Posterior cingulate gyrus (tissue), 11 donors: ENCODE results near the gene HOOK2.

ENCODE experiments used
- DNase-seq, 10 donors: peaks; one replicate each; pipeline versions ENCODE4 v3.0.0 to v3.0.0-alpha.2; 2020 to 2021; ENCODE audit warnings: mixed read lengths in 3 of 10
- intact Hi-C: fragments of 100-400 bp; cut with DNase I; formaldehyde crosslinking; loops from one replicate; pipeline ENCODE4 v1.15.1; 2023

Gene HOOK2

DNA sequence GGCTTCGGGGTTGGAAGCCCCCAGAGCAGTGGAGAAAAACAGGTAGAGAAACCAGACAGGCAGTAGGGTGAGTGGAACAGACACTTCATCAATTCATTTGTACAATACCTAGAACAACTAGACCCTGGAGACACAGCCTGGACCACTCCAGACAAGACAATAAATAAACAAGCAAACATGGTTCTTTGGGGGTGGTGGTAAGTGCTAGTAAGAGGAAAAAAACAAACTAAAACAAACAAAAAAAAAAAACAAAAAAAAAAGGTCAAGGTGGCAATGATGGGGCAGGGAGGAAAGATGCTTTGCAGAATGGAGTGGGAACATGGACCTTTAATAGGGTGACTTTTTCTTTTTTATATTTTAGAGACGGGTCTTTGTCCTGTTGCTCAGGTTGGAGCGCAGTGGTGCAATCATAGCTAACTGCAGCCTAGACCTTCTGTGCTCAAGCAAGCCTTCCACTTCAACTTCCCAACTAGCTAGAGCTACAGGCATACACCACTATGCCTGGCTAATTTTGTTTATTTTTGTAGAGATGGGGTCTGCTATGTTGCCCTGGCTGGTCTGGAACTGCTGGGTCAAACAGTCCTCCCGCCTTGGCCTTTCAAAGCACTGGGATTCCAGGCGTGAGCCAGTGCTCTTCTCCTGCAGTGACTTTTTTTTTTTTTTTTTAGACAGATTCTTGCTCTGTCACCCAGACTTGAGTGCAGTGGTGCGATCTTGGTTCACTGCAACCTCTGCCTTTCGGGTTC, 19.0 kb upstream of the HOOK2 start:
- DNase-seq: no peak
- intact Hi-C loops: no loop called here

DNA sequence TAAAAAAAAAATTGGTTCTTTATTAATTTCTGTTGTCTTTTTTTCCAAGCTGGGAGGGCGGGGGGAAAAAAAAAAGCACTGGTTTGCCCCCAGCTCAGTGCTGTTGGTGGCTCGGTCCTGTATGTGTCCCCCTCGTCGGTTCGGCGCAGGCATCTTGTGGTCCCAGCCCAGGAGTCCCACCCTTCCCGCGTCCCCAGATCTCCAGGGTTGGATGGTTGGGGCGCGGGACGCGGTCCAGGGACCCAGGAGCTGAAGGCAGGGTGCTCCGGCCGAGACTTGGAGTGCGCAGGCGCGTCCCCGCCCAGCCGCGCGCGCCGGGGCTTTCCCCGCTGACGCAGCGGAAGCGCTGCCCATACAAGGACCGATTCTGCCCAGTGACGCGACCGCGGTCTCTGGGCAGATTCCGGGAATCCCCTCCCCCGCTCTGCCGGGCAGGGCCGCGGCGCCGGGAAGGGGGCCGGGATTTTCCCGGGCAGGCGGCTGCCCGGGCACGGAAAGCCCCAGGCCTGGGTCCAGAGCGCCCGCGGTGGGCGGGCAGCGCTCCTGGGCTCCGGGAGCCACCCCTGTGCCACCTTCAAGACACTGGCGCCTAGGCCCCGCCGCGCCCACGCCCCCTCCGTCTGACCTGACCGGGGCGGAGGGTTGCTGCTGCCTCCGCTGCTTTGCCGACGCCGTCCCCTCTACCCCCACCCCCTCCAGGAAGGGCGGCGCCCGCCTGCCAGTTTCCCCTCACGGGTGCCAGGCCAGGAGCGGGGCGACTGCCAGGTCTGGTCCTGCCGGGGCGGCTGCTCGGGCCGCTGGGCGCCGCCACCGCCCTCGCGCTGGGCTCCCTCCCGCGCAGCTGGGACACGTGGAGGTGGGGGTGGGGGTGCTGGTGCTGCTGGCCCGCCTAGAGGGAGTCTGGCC, 18.2 kb upstream of the HOOK2 start:
- DNase-seq: peak; percentile 81 to 99 (median 90)
- intact Hi-C loops: no loop called here

DNA sequence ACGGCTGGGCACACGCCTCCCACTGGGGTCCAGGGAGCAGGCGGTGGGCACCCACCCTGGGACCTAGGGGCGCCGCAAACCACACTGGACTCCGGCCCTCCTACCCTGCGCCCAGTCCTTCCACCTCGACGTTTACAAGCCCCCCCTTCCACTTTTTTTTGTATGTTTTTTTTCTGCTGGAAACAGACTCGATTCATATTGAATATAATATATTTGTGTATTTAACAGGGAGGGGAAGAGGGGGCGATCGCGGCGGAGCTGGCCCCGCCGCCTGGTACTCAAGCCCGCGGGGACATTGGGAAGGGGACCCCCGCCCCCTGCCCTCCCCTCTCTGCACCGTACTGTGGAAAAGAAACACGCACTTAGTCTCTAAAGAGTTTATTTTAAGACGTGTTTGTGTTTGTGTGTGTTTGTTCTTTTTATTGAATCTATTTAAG, 17.5 kb upstream of the HOOK2 start:
- DNase-seq: no peak
- intact Hi-C loops: no loop called here

DNA sequence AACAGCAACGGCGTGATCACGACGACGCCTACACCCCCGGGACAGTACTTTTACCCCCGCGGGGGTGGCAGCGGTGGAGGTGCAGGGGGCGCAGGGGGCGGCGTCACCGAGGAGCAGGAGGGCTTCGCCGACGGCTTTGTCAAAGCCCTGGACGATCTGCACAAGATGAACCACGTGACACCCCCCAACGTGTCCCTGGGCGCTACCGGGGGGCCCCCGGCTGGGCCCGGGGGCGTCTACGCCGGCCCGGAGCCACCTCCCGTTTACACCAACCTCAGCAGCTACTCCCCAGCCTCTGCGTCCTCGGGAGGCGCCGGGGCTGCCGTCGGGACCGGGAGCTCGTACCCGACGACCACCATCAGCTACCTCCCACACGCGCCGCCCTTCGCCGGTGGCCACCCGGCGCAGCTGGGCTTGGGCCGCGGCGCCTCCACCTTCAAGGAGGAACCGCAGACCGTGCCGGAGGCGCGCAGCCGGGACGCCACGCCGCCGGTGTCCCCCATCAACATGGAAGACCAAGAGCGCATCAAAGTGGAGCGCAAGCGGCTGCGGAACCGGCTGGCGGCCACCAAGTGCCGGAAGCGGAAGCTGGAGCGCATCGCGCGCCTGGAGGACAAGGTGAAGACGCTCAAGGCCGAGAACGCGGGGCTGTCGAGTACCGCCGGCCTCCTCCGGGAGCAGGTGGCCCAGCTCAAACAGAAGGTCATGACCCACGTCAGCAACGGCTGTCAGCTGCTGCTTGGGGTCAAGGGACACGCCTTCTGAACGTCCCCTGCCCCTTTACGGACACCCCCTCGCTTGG, 16.9 kb upstream of the HOOK2 start:
- intact Hi-C loops: no loop called here
- peak; percentile 45 to 95 (median 64) for DNase-seq

DNA sequence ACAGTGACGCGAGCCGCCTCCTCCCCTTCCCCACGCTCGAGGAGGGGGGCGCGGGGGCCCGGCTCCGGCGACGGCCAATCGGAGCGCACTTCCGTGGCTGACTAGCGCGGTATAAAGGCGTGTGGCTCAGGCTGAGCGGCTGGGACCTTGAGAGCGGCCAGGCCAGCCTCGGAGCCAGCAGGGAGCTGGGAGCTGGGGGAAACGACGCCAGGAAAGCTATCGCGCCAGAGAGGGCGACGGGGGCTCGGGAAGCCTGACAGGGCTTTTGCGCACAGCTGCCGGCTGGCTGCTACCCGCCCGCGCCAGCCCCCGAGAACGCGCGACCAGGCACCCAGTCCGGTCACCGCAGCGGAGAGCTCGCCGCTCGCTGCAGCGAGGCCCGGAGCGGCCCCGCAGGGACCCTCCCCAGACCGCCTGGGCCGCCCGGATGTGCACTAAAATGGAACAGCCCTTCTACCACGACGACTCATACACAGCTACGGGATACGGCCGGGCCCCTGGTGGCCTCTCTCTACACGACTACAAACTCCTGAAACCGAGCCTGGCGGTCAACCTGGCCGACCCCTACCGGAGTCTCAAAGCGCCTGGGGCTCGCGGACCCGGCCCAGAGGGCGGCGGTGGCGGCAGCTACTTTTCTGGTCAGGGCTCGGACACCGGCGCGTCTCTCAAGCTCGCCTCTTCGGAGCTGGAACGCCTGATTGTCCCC, 16.1 kb upstream of the HOOK2 start, which contains the start of gene JUNB:
Gene JUNB (plus strand): TSS at position 142 of the 706 bp plus-strand sequence. CDS start 286 bp downstream, at position 428.
- intact Hi-C loops: loop anchor here (2.0 kb wide), 1 partner anchor 57 kb away; the partner anchor contains the start of gene TRIR
- DNase-seq: peak; percentile 96 to 100 (median 98)

DNA sequence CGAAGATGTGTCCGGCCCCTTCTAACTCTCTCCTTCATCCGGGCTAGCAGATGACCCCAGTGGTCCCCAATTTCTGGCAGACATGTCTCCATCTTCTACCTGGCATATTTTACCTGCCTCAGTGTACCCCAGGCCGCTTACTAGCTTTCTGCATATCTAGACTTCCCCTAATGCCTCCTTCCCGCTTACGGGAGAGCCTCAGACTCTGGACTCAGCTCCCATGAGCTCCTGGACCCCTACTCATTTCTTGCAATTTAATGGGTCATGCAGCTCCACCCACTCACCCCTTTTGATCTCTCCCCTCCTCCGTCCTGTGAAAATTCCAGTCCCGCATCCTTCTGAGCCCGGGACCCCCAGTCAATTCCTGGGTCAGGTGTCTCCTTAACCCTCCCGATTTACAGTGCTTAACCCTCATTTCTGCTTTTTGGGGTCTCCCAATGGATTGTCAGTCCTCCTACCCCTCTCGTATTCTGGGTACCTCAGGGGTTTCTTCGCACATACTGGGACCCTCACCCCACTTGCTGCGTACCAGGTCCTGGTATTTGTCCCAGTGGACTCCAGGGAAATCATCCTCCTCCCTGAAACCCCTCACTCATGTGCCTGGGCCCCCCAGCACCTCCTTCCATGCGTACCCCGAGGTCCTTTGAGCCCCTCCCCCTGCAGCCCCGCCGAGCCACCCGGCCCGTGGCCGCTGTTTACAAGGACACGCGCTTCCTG, 15.4 kb upstream of the HOOK2 start:
- intact Hi-C loops: loop anchor here (2.0 kb wide), 1 partner anchor 56 kb away; the partner anchor contains the start of gene TRIR
- no peak for DNase-seq

DNA sequence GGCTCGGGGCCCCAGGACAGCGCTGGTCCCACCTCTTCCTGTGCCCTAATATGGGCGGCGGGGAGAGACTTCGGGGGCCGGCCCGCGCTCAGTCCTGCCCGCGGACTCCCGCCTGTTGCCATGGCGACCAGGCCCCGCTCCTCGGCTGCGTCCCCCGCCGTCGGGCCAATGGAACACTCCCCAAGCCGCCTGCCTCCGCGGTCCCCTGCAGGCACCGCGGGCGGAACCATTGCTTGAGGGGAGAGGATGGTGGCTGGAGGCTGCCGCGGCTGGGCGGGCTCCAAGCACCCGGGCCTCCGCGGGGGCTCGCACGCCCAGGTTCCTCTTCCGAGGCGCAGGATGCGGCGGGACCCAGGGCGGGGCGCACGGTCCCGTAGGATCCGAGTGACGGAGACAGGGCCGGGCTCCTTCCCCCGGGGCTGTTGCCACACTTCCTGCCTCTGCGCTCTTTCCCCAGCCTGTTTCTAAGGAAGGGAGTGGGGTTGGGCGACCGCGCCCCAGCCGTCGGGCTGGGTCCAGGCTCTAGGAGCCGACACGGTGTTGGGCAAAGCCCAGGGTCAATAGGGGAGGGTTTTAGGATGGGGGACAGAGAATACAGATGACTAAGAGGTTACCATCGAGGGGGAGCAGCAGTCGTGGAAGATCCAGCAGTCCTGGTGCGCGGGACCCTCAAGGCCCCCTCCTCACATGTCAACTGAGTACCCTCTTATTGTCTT, 14.7 kb upstream of the HOOK2 start:
- DNase-seq: peak; percentile 92 to 100 (median 97)
- intact Hi-C loops: loop anchor here (2.0 kb wide), 1 partner anchor 55 kb away; the partner anchor contains the start of gene TRIR

DNA sequence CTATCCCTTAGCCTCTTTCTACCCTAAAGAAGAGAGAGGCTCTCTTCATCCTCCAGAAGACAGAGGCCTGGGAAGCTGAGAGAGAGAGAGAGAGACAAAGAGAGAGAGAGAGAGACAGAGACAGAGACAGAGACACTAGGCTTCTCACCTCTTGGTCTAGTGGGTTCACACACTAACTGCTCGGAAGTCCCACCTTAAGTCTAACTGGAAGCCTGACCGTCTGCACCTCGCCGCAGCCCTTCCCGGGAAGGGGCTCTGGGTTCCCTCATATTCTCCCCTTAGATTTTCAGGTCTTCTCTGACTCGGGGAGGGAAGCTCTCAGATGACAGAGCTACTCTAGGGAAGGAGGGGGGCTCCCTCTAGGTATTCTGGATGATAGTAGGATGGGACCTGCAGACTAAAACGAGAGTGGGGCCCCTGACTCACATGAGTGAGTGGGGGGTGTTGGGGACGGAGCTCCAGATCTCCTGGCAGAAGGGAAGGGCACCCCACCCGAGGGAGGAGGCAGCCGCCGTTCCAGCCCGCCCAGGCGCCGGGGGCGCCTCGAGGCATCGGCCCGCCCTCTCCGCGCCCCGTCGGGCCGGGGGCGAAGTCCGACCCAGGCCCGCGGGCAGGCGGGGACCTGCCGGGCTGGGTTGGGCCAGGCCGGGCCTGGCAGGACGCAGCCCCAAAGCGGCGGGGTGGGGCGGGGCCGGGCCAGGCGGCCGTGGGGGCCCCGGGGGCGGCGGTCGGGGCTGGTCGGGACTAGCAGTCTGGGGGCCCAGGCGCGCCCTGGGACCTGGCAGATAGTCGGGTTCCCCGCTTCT, 13.9 kb upstream of the HOOK2 start:
- intact Hi-C loops: no loop called here
- no peak for DNase-seq

DNA sequence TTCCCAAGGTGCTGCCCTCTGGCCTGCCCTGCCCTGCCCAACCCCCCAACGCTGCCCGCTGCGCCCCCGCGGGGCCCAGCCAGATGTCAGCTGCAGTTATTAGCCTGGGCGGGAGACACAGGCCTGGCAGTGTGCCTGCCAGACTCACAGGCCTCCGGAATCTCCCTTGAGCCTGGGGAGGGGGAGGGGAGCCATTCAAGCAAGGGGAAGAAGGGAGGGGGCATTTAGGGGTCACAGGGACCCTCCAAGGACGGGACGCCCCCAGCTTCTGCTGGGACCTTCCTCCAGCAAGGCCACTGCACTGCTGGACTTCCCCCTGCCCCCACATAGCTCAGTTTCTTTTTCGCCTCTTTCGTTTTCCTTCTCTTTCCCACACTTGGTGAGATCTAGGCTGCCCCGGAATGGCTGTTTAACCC, 13.3 kb upstream of the HOOK2 start:
- DNase-seq: peak in 8 of 10 donors; percentile 36 to 95 (median 64)
- intact Hi-C loops: no loop called here

DNA sequence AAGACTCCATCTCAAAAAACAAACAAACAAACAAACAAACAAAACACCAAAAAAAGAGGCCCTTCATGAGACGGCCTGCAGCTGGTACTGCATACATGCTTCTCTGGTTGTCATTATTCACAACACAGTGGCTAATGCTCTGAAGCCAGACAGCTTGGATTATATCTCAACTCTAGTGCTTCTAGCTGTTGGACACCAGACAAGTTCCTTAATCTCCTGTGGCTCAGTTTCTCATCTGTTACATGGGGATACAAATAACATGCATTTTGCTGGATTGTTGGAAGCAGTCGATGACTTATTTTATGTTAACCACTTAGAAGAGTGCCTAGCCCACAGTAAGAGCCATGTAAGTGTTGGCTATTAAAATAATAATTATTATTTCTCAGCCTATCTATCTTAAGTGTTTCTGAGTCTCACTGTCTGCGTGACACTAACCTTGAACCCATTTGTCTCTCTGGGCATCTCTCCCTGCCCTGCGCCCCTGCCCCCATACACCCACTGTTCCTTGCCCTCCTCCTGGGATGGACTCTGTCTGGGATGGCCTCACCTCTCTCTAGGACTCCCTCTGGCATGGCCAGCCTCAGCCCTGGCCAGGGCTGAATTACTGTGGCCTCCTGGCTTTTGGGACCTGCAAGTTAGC, 12.8 kb upstream of the HOOK2 start:
- intact Hi-C loops: no loop called here
- DNase-seq: no peak

DNA sequence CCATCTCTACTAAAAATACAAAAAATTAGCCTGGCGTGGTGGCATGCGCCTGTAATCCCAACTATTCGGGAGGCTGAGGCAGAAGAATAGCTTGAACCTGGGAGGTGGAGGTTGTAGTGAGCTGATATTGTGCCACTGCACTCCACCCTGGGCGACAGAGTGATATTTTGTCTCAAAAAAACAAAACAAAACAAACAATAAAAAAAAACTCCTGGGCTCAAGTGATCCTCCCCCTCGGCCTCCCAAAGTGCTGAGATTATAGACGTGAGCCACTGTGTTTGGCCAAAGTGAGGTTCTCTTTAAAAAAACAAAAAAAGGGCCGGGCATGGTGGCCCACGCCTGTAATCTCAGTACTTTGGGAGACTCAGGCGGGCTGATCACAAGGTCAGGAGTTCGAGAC, 12.1 kb upstream of the HOOK2 start:
- intact Hi-C loops: no loop called here
- no peak for DNase-seq

DNA sequence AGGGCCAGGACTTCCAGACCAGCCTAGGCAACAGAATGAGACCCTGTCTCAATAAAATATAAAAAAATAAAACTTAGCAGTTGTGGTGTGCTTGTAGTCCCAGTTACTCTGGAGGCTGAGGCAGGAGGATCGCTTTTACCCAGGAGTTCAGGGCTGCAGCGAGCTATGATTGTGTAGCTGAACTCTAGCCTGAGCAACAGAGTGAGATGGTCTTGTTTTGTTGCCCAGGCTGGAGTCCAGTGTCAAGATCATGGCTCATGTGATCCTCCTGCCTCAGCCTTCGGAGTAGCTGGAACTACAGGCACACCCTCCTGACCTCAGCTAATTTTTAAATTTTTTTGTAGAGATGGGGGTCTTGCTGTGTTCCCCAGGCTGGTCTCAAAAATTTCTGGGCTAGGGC, 11.6 kb upstream of the HOOK2 start:
- intact Hi-C loops: no loop called here
- no peak for DNase-seq

DNA sequence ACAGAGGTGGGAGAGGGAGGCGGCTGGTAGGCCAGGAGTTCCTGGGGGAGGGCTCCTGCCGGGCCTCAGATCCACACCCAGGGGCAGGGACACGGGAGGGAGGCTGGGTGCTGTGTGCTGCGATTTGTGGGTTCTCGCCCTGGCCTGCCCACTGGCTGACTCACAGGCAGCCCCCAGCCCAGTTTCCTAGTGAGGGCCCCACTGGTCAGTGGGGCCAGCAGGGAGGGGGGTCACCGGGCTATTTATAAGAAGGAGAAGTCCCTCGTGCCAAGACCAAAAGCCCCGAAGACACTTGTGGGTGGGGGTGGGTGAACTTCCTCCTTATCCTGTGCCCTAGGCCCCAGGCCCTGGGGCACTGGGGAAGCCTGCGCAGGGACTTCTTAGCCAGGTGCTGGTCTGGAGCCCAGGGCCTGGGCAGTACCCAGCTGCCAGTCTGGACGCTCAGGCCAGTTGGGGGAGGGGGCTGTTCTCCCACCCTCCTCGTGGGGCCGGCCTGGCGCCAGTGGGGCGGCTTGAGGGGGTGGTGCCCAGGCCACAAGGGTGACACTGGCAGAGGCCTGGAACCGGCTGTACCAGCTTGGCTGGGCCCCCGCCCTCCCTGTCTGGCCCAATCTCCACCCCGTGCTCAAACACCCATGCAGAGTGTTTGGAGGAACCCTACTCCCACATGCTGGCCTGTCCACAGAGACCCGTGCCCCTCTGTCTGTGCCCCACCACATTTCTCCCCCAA, 11.0 kb upstream of the HOOK2 start:
- intact Hi-C loops: no loop called here

DNA sequence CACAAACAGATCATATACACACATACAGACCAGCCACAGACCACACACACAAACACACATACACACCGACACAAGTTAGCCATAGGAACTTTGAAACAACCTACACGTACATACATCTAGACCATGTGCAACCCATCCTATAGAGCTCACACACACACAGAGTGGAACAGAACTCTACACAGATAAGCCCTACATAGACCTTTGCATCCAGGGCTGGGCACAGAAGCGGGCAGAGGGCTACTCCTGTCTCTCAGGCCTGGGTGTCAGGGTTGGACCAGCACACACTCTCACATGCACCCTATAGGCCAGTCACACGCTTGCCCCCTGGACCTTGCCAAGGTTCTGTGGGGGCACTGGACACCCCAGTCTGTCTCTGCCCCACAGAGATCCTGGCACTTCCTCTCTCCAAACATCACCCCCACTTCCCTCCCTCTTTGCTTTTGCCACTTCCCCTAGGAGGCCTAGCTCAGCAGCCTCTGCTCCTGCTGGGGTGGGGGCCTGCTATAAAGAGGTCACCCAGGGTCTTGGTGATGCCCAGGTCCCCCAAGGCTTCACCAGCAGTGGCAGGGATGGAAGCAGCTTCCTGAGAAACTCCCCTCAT, 10.2 kb upstream of the HOOK2 start:
- intact Hi-C loops: no loop called here
- no peak for DNase-seq

More for the DNA sequence above, 11.0 kb upstream of the HOOK2 start:
- peak in 7 of 10 donors; percentile 35 to 90 (median 60) for DNase-seq

DNA sequence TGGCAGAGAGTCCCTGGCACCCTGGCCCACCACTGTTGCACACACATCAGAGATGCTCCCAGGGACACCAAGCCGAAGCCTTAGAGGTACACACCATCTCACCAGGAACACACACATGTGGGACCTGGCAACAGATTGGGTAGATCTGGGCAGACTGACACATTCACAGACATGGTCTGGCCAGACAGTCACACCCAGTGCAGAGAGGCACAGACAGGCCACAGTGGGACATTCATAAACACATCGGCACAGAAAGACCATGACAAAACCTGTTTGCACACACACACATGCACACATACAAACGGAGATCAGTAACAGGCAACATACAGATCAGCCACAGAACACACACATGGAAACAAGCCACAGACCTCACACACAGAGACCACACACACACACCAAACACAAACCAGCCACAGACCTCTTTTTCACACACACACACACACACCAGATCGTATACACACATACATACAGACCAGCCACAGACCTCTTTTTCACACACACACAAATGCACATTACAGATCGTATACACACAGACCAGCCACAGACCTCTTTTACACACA, 9.6 kb upstream of the HOOK2 start:
- intact Hi-C loops: no loop called here
- DNase-seq: no peak

DNA sequence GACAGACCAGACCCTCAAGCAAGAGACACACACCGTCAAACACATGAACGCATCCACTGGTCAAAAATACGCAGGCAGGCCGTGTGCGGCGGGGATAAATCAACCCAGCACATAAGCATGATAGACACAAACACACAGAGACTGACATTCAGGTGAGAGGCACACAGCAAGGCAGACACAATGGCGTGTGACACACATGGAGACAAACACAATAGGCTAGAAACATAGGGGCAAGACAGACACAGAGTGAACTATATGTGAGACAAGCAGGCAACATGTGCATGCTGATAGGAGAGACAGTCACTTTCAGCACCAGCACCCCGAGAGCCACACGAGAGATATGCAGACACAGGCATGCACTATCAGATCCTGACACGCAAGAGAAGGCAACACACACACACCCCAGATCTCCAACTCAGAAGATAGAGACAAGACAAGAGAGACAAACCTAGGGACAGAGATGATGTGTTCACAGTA, 9.1 kb upstream of the HOOK2 start:
- intact Hi-C loops: no loop called here
- no peak for DNase-seq
